IPS-18c (cell line): ENCODE results near the gene CSAD.
"Not testable (repeated sequence)": the region's sequence is repeated elsewhere in the genome, so short reads cannot be mapped to it uniquely, and the experiment has no call there.

Experiments used
- H3K4me3 ChIP-seq: 2 replicates; pipeline ENCODE4 v1.7.0; 2013; ENCODE audit warnings: low read depth, mild to moderate bottlenecking, low read length, moderate library complexity; ENCODE audit not compliant: insufficient read depth
- H3K9me3 ChIP-seq: one replicate; pipeline ENCODE4 v1.6.1; 2013; ENCODE audit warnings: mild to moderate bottlenecking, low read length, moderate library complexity; ENCODE audit not compliant: control insufficient read depth, insufficient read depth

CSAD gene

GRCh38 chr12:53112431-53112830, 68.3 kb downstream of the CSAD start:
- H3K9me3 ChIP-seq, H3K4me3 ChIP-seq: not testable (repeated sequence)
